Dedifferentiated amniotic fluid mesenchymal stem cell (primary cell): ENCODE data around the gene CHST7.

Experiments
- DNase-seq: peaks from one replicate; pipeline ENCODE4 v3.0.0-alpha.2; 2016; ENCODE audit errors: extremely low spot score

The CHST7 gene

GRCh38 chrX:46572340-46572936, 1.1 kb upstream of the CHST7 start:
- DNase-seq = no peak

- no peak for DNase-seq
Observed at GRCh38 chrX:46573892-46574773, 568 bp downstream of the CHST7 start.

- DNase-seq = no peak
Observed at GRCh38 chrX:46574774-46575381, 1.3 kb downstream of the CHST7 start.

GRCh38 chrX:46575586-46575985, 2.0 kb downstream of the CHST7 start:
- DNase-seq = no peak

GRCh38 chrX:46575991-46576392, 2.4 kb downstream of the CHST7 start:
- peak; percentile 39 for DNase-seq

GRCh38 chrX:46576458-46576857, 2.9 kb downstream of the CHST7 start:
- DNase-seq = no peak

- DNase-seq = no peak
Observed at GRCh38 chrX:46577221-46578005, 3.8 kb downstream of the CHST7 start.

GRCh38 chrX:46579250-46579649, 5.7 kb downstream of the CHST7 start:
- no peak for DNase-seq

- DNase-seq = no peak
Observed at GRCh38 chrX:46580613-46581012, 7.0 kb downstream of the CHST7 start.

- DNase-seq = no peak
Observed at GRCh38 chrX:46582325-46582724, 8.8 kb downstream of the CHST7 start.

- peak; percentile 72 for DNase-seq
Observed at GRCh38 chrX:46582966-46583365, 9.4 kb downstream of the CHST7 start.

- DNase-seq = no peak
Observed at GRCh38 chrX:46584736-46585135, 11.2 kb downstream of the CHST7 start.

- DNase-seq = no peak
Observed at GRCh38 chrX:46587158-46587557, 13.6 kb downstream of the CHST7 start.

- no peak for DNase-seq
Observed at GRCh38 chrX:46587753-46588171, 14.2 kb downstream of the CHST7 start.

GRCh38 chrX:46588263-46588662, 14.7 kb downstream of the CHST7 start:
- DNase-seq = peak; percentile 51

- DNase-seq = peak; percentile 22
Observed at GRCh38 chrX:46589977-46590723, 16.6 kb downstream of the CHST7 start.

GRCh38 chrX:46595084-46595483, 21.5 kb downstream of the CHST7 start:
- no peak for DNase-seq

GRCh38 chrX:46597208-46597607, 23.6 kb downstream of the CHST7 start:
- DNase-seq = no peak

- DNase-seq = no peak
Observed at GRCh38 chrX:46597771-46598170, 24.2 kb downstream of the CHST7 start.

GRCh38 chrX:46599051-46599560, 25.5 kb downstream of the CHST7 start:
- no peak for DNase-seq

GRCh38 chrX:46601283-46601682, 27.7 kb downstream of the CHST7 start:
- no peak for DNase-seq
